ENCODE measurements around the gene WAC. TPM values are rescaled to one million over a fixed set of nuclear protein-coding genes. Genes with fewer than 3 reads are reported as not detected.
"Not testable (repeated sequence)": the region's sequence is repeated elsewhere in the genome, so short reads cannot be mapped to it uniquely, and the experiment has no call there.

Gene WAC
- total RNA-seq, 2 donors from 2014 or later = 75.4 to 94.1 TPM

- H3K9me3 ChIP-seq = no peaks in the 10 kb centered on the region
- DNase-seq (ENCODE audit: low spot score) = no peak
- H3K27ac ChIP-seq = no peak overlapping the region
- H3K36me3 ChIP-seq = no peaks in the 10 kb centered on the region
- H3K27me3 ChIP-seq = no peaks in the 10 kb centered on the region
- no peak for TF ChIP-seq CTCF (IDR thresholded peaks at IDR 0.05)
- no peak overlapping the region for H3K4me3 ChIP-seq
- no peaks in the 10 kb centered on the region for H3K4me1 ChIP-seq
Measured at GRCh38 chr10:28644647-28645046, 111.7 kb downstream of the WAC start.

- Histone ChIP-seq H3K27me3 (no peaks in the 10 kb centered on the region), H3K4me3 (no peak overlapping the region), H3K4me1 (no peaks in the 10 kb centered on the region), H3K27ac (no peak overlapping the region), H3K9me3 (no peaks in the 10 kb centered on the region), H3K36me3 (no peaks in the 10 kb centered on the region)
- no peak for DNase-seq (ENCODE audit: low spot score)
- no peak for TF ChIP-seq CTCF (IDR thresholded peaks at IDR 0.05)
Measured at GRCh38 chr10:28652106-28652505, 119.2 kb downstream of the WAC start.

- H3K27ac ChIP-seq = no peak overlapping the region
- no peaks in the 10 kb centered on the region for H3K4me1 ChIP-seq
- H3K36me3 ChIP-seq = no peaks in the 10 kb centered on the region
- no peak for TF ChIP-seq CTCF (IDR thresholded peaks at IDR 0.05)
- DNase-seq (ENCODE audit: low spot score) = no peak
- no peak overlapping the region for H3K4me3 ChIP-seq
- H3K27me3 ChIP-seq = no peaks in the 10 kb centered on the region
- H3K9me3 ChIP-seq = no peaks in the 10 kb centered on the region
Measured at GRCh38 chr10:28652703-28653102, 119.8 kb downstream of the WAC start.

GRCh38 chr10:28658824-28659223, 125.9 kb downstream of the WAC start:
- not testable (repeated sequence) for H3K4me3 ChIP-seq, H3K27me3 ChIP-seq, H3K9me3 ChIP-seq, H3K4me1 ChIP-seq, H3K36me3 ChIP-seq, H3K27ac ChIP-seq
- DNase-seq (ENCODE audit: low spot score) = peak; percentile 26

- Histone ChIP-seq H3K4me1 (no peaks in the 10 kb centered on the region), H3K27me3 (no peaks in the 10 kb centered on the region), H3K36me3 (no peaks in the 10 kb centered on the region), H3K9me3 (no peaks in the 10 kb centered on the region), H3K27ac (no peak overlapping the region), H3K4me3 (no peak overlapping the region)
- DNase-seq (ENCODE audit: low spot score) = no peak
- no peak for TF ChIP-seq CTCF (IDR thresholded peaks at IDR 0.05)
Measured at GRCh38 chr10:28661035-28661434, 128.1 kb downstream of the WAC start.

- peak; percentile 94 to 95 for TF ChIP-seq CTCF (IDR thresholded peaks at IDR 0.05)
- H3K9me3 ChIP-seq = no peaks in the 10 kb centered on the region
- H3K27ac ChIP-seq = peak overlapping the region in 1 of 2 donors; percentile 47
- peak; percentile 90 for DNase-seq (ENCODE audit: low spot score)
- no peak overlapping the region for H3K4me3 ChIP-seq
- H3K4me1 ChIP-seq = peaks cover 0 to 5% of the 10 kb centered on the region in 2 donors
- H3K36me3 ChIP-seq = no peaks in the 10 kb centered on the region
- H3K27me3 ChIP-seq = no peaks in the 10 kb centered on the region
Measured at GRCh38 chr10:28663576-28664368, 130.9 kb downstream of the WAC start.

Data from right atrium auricular region (tissue), 2 donors.